IPS-20b (cell line): ENCODE data around the gene SLC34A3.

Experiments used
- H3K27ac ChIP-seq: one replicate; pipeline ENCODE4 v1.5.1; 2013; ENCODE audit warnings: low read length
- H3K27me3 ChIP-seq: 2 replicates; pipeline ENCODE4 v1.6.1; 2013; ENCODE audit warnings: mild to moderate bottlenecking, low read length, inconsistent platforms; ENCODE audit not compliant: insufficient read depth
- H3K36me3 ChIP-seq: 2 replicates; pipeline ENCODE4 v1.6.1; 2013; ENCODE audit warnings: low read depth, mild to moderate bottlenecking, inconsistent platforms, low read length, moderate library complexity; ENCODE audit not compliant: insufficient read depth
- H3K4me1 ChIP-seq: 2 replicates; pipeline ENCODE4 v1.6.1; 2013; ENCODE audit warnings: mild to moderate bottlenecking, control low read depth, inconsistent platforms, low read length, moderate library complexity; ENCODE audit not compliant: insufficient read depth
- H3K4me3 ChIP-seq: 2 replicates; pipeline ENCODE4 v1.5.1; 2013; ENCODE audit warnings: mild to moderate bottlenecking, low read length, inconsistent platforms
- H3K9ac ChIP-seq: 2 replicates; pipeline ENCODE4 v1.6.1; 2013; ENCODE audit warnings: low read depth, mild to moderate bottlenecking, inconsistent platforms, low read length, moderate library complexity
- H3K9me3 ChIP-seq: 2 replicates; pipeline ENCODE4 v1.6.1; 2013; ENCODE audit warnings: mild to moderate bottlenecking, low read depth, low read length, inconsistent platforms; ENCODE audit not compliant: insufficient read depth

SLC34A3 gene

GRCh38 chr9:137189297-137190295, 41.1 kb upstream of the SLC34A3 start:
- Histone ChIP-seq H3K36me3 (peaks cover 9% of the 10 kb centered on the region; the same call in 1 of the 2 replicates), H3K9ac (peak overlapping the region; percentile 82; the same call in 1 of the 2 replicates), H3K4me3 (peak overlapping the region; percentile 81), H3K4me1 (peaks cover 5% of the 10 kb centered on the region; the same call in 1 of the 2 replicates), H3K27me3 (no peaks in the 10 kb centered on the region), H3K27ac (no peak overlapping the region), H3K9me3 (no peaks in the 10 kb centered on the region)

GRCh38 chr9:137190315-137190856, 40.3 kb upstream of the SLC34A3 start:
- Histone ChIP-seq H3K27ac (no peak overlapping the region), H3K36me3 (peaks cover 9% of the 10 kb centered on the region; the same call in 1 of the 2 replicates), H3K4me3 (no peak overlapping the region), H3K4me1 (peaks cover 5% of the 10 kb centered on the region; the same call in 1 of the 2 replicates), H3K9me3 (no peaks in the 10 kb centered on the region), H3K27me3 (no peaks in the 10 kb centered on the region), H3K9ac (no peak overlapping the region)

GRCh38 chr9:137191245-137191644, 39.5 kb upstream of the SLC34A3 start:
- Histone ChIP-seq H3K27ac (no peak overlapping the region), H3K9ac (no peak overlapping the region), H3K4me1 (peaks cover 5% of the 10 kb centered on the region; the same call in 1 of the 2 replicates), H3K27me3 (no peaks in the 10 kb centered on the region), H3K9me3 (no peaks in the 10 kb centered on the region), H3K4me3 (no peak overlapping the region), H3K36me3 (peaks cover 9% of the 10 kb centered on the region; the same call in 1 of the 2 replicates)

- Histone ChIP-seq H3K27me3 (no peaks in the 10 kb centered on the region), H3K4me1 (peaks cover 5% of the 10 kb centered on the region; the same call in 1 of the 2 replicates), H3K9ac (no peak overlapping the region), H3K9me3 (no peaks in the 10 kb centered on the region), H3K4me3 (no peak overlapping the region), H3K36me3 (peaks cover 8% of the 10 kb centered on the region; the same call in 1 of the 2 replicates), H3K27ac (no peak overlapping the region)
Observed at GRCh38 chr9:137191691-137192447, 38.8 kb upstream of the SLC34A3 start.

- Histone ChIP-seq H3K36me3 (peaks cover 4% of the 10 kb centered on the region; the same call in 1 of the 2 replicates), H3K27me3 (no peaks in the 10 kb centered on the region), H3K4me1 (peaks cover 5% of the 10 kb centered on the region; the same call in 1 of the 2 replicates), H3K4me3 (no peak overlapping the region), H3K9me3 (no peaks in the 10 kb centered on the region), H3K9ac (no peak overlapping the region), H3K27ac (no peak overlapping the region)
Observed at GRCh38 chr9:137192448-137192780, 38.3 kb upstream of the SLC34A3 start.

- no peak overlapping the region for H3K27ac ChIP-seq
- no peaks in the 10 kb centered on the region for H3K27me3 ChIP-seq
- peaks cover 4% of the 10 kb centered on the region; the same call in 1 of the 2 replicates for H3K36me3 ChIP-seq
- H3K9me3 ChIP-seq: no peaks in the 10 kb centered on the region
- no peak overlapping the region for H3K9ac ChIP-seq
- H3K4me3 ChIP-seq: no peak overlapping the region
- H3K4me1 ChIP-seq: peaks cover 5% of the 10 kb centered on the region; the same call in 1 of the 2 replicates
Observed at GRCh38 chr9:137192859-137193258, 37.8 kb upstream of the SLC34A3 start.

- Histone ChIP-seq H3K27me3 (no peaks in the 10 kb centered on the region), H3K9me3 (no peaks in the 10 kb centered on the region), H3K4me3 (no peak overlapping the region), H3K4me1 (peaks cover 5% of the 10 kb centered on the region; the same call in 1 of the 2 replicates), H3K36me3 (peaks cover 4% of the 10 kb centered on the region; the same call in 1 of the 2 replicates), H3K27ac (no peak overlapping the region), H3K9ac (no peak overlapping the region)
Observed at GRCh38 chr9:137193771-137194170, 36.9 kb upstream of the SLC34A3 start.

- peaks cover 4% of the 10 kb centered on the region; the same call in 1 of the 2 replicates for H3K4me1 ChIP-seq
- H3K27ac ChIP-seq: no peak overlapping the region
- H3K36me3 ChIP-seq: peaks cover 4% of the 10 kb centered on the region; the same call in 1 of the 2 replicates
- H3K9ac ChIP-seq: no peak overlapping the region
- no peak overlapping the region for H3K4me3 ChIP-seq
- no peaks in the 10 kb centered on the region for H3K27me3 ChIP-seq
- H3K9me3 ChIP-seq: no peaks in the 10 kb centered on the region
Observed at GRCh38 chr9:137194388-137194787, 36.3 kb upstream of the SLC34A3 start.

GRCh38 chr9:137194909-137195308, 35.8 kb upstream of the SLC34A3 start:
- H3K9me3 ChIP-seq: no peaks in the 10 kb centered on the region
- H3K27ac ChIP-seq: no peak overlapping the region
- H3K27me3 ChIP-seq: no peaks in the 10 kb centered on the region
- no peaks in the 10 kb centered on the region for H3K4me1 ChIP-seq
- peaks cover 4% of the 10 kb centered on the region; the same call in 1 of the 2 replicates for H3K36me3 ChIP-seq
- no peak overlapping the region for H3K4me3 ChIP-seq
- no peak overlapping the region for H3K9ac ChIP-seq

GRCh38 chr9:137195525-137196220, 35.0 kb upstream of the SLC34A3 start:
- no peak overlapping the region for H3K27ac ChIP-seq

More at GRCh38 chr9:137195525-137196220, 35.0 kb upstream of the SLC34A3 start:
- Histone ChIP-seq H3K4me1 (no peaks in the 10 kb centered on the region), H3K9ac (no peak overlapping the region), H3K36me3 (peaks cover 4% of the 10 kb centered on the region; the same call in 1 of the 2 replicates), H3K4me3 (no peak overlapping the region), H3K9me3 (no peaks in the 10 kb centered on the region), H3K27me3 (no peaks in the 10 kb centered on the region)
